Activated T-helper 1 cell treated with anti-CD3 and anti-CD28 coated beads, Interleukin-12 subunit alpha, Interleukin-12 subunit beta, Interleukin-2, Interleukin-4 antibody, amounts not matched to agents 30 ng/mL and 10 ng/mL and 1 ng/mL, durations not matched to agents 14 hours and 24 hours and 36 hours (primary cell): Measurements from ENCODE around the gene MGARP. TPM values are rescaled to one million over a fixed set of nuclear protein-coding genes. Genes with fewer than 3 reads are reported as not detected.
"Not testable (repeated sequence)": the region's sequence is repeated elsewhere in the genome, so short reads cannot be mapped to it uniquely, and the experiment has no call there.

Experiments
- DNase-seq: peaks from one replicate; pipeline ENCODE4 v3.0.0; 2021; ENCODE audit warnings: low spot score
- H3K27ac Mint-ChIP-seq: one replicate; pipeline ENCODE4 v1.8.0; 2021; ENCODE audit warnings: mild to moderate bottlenecking, mixed read lengths
- H3K27me3 Mint-ChIP-seq: one replicate; pipeline ENCODE4 v1.8.0; 2022; ENCODE audit warnings: mild to moderate bottlenecking, moderate library complexity, mixed read lengths; ENCODE audit not compliant: insufficient read depth
- H3K36me3 Mint-ChIP-seq: one replicate; pipeline ENCODE4 v1.8.0; 2021; ENCODE audit warnings: low read depth, mixed read lengths
- H3K4me1 Mint-ChIP-seq: one replicate; pipeline ENCODE4 v1.8.0; 2021; ENCODE audit warnings: low read depth, mixed read lengths
- H3K4me3 Mint-ChIP-seq: one replicate; pipeline ENCODE4 v1.8.0; 2021; ENCODE audit warnings: mild to moderate bottlenecking, moderate library complexity, mixed read lengths
- H3K9me3 Mint-ChIP-seq: one replicate; pipeline ENCODE4 v1.8.0; 2021; ENCODE audit warnings: mixed read lengths
- intact Hi-C: fragments of 100-400 bp; cut with micrococcal nuclease; formaldehyde crosslinking; loops from one replicate; pipeline ENCODE4 v1.15.1; 2024
- total RNA-seq: library from RNA; stranded (reverse); gene quantifications from 2 replicates; pipeline ENCODE4 v1.2.3, GENCODE V29; 2022

The MGARP gene
- total RNA-seq, 1 donor from 2014 or later: not detected

GRCh38 chr4:139282065-139282720, 2.2 kb upstream of the MGARP start:
- H3K27me3 Mint-ChIP-seq: peaks cover 57% of the 10 kb centered on the region
- peaks cover 23% of the 10 kb centered on the region for H3K9me3 Mint-ChIP-seq
- peaks cover 6% of the 10 kb centered on the region for H3K36me3 Mint-ChIP-seq

DNA sequence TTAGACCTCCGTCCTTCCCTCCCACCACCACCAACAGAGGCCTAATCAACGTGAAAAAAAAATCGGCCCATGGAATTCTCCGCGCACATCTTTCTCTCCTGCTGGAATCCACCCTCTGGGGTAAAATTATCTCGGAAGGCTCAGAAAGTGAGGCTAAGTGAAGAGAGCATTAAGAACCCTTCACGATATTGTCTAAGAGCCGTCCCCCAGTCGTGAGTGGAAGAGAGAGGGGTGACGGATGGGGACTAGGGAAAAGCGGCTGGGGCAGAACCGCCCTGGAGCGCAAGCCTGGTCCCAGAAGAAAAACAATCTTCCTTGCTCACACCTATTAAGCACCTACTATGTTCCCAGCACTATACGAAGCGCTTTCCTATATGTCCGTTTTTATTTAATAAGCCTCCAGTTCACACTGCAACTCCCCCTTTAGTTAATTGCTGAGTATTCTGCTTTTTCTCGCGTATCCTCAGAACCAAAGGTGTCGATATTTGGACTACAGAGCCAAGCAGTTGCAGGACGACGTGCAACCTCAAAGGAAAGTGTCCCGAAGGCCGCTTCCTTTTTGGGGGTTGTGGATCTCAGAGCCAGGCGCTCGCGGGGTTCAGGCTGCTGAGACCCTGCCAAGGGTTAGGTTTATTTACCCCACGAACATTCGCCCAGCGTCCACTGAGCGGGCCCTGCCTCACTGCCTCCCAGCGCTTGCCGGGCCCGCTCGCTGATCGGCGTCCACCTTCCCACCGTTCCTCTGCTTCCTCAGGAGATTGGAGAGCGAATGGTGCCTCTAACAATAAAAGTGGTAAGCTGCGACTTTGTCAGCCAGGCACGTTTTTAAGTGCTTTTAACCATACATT, 889 bp downstream of the MGARP start:
- Mint-ChIP-seq H3K4me3 (peak overlapping the region; percentile 65), H3K9me3 (peaks cover 8% of the 10 kb centered on the region), H3K36me3 (peaks cover 3% of the 10 kb centered on the region), H3K27me3 (peaks cover 74% of the 10 kb centered on the region), H3K27ac (no peak overlapping the region), H3K4me1 (peaks cover 13% of the 10 kb centered on the region)
- no peak for DNase-seq
- intact Hi-C loops: loop anchor here (1.0 kb wide), 1 partner anchor 13 kb away; no protein-coding TSS in a partner anchor

More at GRCh38 chr4:139282065-139282720, 2.2 kb upstream of the MGARP start:
- Mint-ChIP-seq H3K4me1 (peaks cover 13% of the 10 kb centered on the region), H3K4me3 (no peak overlapping the region), H3K27ac (no peak overlapping the region)
- intact Hi-C loops: no loop called here
- DNase-seq: no peak

GRCh38 chr4:139278485-139278884, 1.5 kb downstream of the MGARP start:
- H3K9me3 Mint-ChIP-seq: peaks cover 2% of the 10 kb centered on the region
- no peak overlapping the region for H3K27ac Mint-ChIP-seq
- H3K27me3 Mint-ChIP-seq: peaks cover 69% of the 10 kb centered on the region
- H3K4me3 Mint-ChIP-seq: peak overlapping the region; percentile 65
- H3K36me3 Mint-ChIP-seq: peaks cover 3% of the 10 kb centered on the region
- peaks cover 13% of the 10 kb centered on the region for H3K4me1 Mint-ChIP-seq
- DNase-seq: no peak
- intact Hi-C loops: no loop called here

- intact Hi-C loops: no loop called here
- DNase-seq: no peak
- H3K27ac Mint-ChIP-seq: no peak overlapping the region
- H3K27me3 Mint-ChIP-seq: peaks cover 46% of the 10 kb centered on the region
- H3K4me1 Mint-ChIP-seq: peaks cover 13% of the 10 kb centered on the region
- H3K4me3 Mint-ChIP-seq: no peak overlapping the region
- no peaks in the 10 kb centered on the region for H3K9me3 Mint-ChIP-seq
- H3K36me3 Mint-ChIP-seq: peaks cover 3% of the 10 kb centered on the region
Observed at GRCh38 chr4:139275281-139275735, 4.7 kb downstream of the MGARP start.

DNA sequence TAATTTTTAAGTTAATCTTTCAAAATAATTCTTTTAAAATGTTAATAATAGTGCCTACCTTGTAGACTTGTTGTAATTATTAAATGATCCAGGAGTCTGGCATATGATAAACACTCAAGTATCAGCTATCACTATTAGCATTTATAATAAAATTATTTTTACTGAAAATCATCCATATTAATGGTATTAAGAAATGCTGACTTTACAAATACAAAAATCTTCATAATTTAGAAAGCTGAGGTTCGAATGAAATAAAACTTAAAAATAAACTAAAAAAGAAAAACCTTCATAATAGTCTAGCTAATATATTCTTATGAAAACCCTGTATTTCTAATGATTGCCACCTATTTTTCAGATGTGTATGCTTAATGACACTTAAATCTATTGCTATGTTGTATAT, 5.2 kb downstream of the MGARP start:
- intact Hi-C loops: no loop called here
- H3K4me3 Mint-ChIP-seq: no peak overlapping the region
- no peaks in the 10 kb centered on the region for H3K9me3 Mint-ChIP-seq
- H3K27ac Mint-ChIP-seq: no peak overlapping the region
- DNase-seq: no peak
- H3K27me3 Mint-ChIP-seq: peaks cover 41% of the 10 kb centered on the region
- H3K4me1 Mint-ChIP-seq: peaks cover 13% of the 10 kb centered on the region
- peaks cover 3% of the 10 kb centered on the region for H3K36me3 Mint-ChIP-seq

DNA sequence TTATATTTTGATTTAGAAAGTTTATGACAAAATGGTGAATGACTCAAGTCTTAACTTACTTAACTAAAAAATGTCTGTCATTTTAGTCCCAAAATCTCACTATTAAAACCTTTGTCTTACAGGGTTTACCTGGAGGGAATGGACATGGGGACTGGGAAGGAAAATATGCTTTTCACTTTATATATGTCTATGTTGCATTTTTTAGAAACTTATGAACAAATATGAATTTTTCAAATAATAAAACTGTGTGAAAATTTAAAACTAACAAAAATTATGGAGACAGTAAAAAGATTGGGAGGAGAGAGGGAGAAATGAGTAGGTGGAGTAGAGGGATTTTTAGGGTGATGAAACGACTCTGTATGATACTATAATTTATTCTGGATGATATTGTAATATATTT, 6.2 kb downstream of the MGARP start:
- Mint-ChIP-seq H3K9me3 (no peaks in the 10 kb centered on the region), H3K27me3 (peaks cover 31% of the 10 kb centered on the region), H3K27ac (no peak overlapping the region), H3K36me3 (peaks cover 1% of the 10 kb centered on the region), H3K4me1 (peaks cover 4% of the 10 kb centered on the region), H3K4me3 (no peak overlapping the region)
- intact Hi-C loops: no loop called here
- no peak for DNase-seq

- H3K27ac Mint-ChIP-seq: no peak overlapping the region
- H3K4me1 Mint-ChIP-seq: peaks cover 21% of the 10 kb centered on the region
- peaks cover 23% of the 10 kb centered on the region for H3K27me3 Mint-ChIP-seq
- intact Hi-C loops: loop anchor here (5.0 to 10.0 kb wide), 4 partner anchors 40 to 1022 kb away; partner anchors contain the start of genes MAML3, NOCT and SLC7A11
- H3K4me3 Mint-ChIP-seq: peak overlapping the region; percentile 50
- no peak for DNase-seq
- no peaks in the 10 kb centered on the region for H3K36me3 Mint-ChIP-seq
- no peaks in the 10 kb centered on the region for H3K9me3 Mint-ChIP-seq
Observed at GRCh38 chr4:139267301-139267700, 12.7 kb downstream of the MGARP start.

GRCh38 chr4:139266583-139267257, 13.3 kb downstream of the MGARP start:
- no peaks in the 10 kb centered on the region for H3K36me3 Mint-ChIP-seq
- intact Hi-C loops: loop anchor here (1.0 to 10.0 kb wide), 9 partner anchors 13 to 1022 kb away; partner anchors contain the start of genes MAML3, NDUFC1, NOCT and SLC7A11
- peak overlapping the region; percentile 10 for H3K27ac Mint-ChIP-seq
- H3K9me3 Mint-ChIP-seq: no peaks in the 10 kb centered on the region
- H3K4me1 Mint-ChIP-seq: peaks cover 21% of the 10 kb centered on the region
- H3K4me3 Mint-ChIP-seq: peak overlapping the region; percentile 50
- peaks cover 23% of the 10 kb centered on the region for H3K27me3 Mint-ChIP-seq
- DNase-seq: peak; percentile 70

- H3K27ac Mint-ChIP-seq: peak overlapping the region; percentile 10
- intact Hi-C loops: loop anchor here (1.0 to 10.0 kb wide), 9 partner anchors 13 to 1021 kb away; partner anchors contain the start of genes MAML3, NDUFC1, NOCT and SLC7A11
- no peaks in the 10 kb centered on the region for H3K9me3 Mint-ChIP-seq
- H3K27me3 Mint-ChIP-seq: peaks cover 25% of the 10 kb centered on the region
- H3K36me3 Mint-ChIP-seq: no peaks in the 10 kb centered on the region
- H3K4me3 Mint-ChIP-seq: peak overlapping the region; percentile 50
- no peak for DNase-seq
- H3K4me1 Mint-ChIP-seq: peaks cover 21% of the 10 kb centered on the region
Observed at GRCh38 chr4:139266208-139266582, 13.8 kb downstream of the MGARP start.

DNA sequence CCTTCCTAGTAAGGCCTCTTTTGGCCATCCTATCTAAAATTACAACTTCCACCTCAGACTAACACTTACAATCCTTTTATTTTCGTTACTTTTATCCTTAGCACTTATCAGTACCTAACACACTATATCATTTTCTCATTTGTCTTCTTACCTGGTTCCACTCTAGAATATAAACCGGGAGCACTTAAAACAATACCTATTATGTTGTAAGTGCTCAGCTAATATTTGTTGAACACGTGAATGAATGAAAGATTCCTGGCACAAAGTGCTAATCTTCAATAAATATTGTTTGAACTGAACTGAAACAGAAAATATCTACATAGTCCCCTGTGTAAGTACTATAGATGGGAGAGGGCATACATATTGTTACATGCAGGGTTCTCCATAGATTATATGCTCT, 14.4 kb downstream of the MGARP start:
- Mint-ChIP-seq H3K4me1 (peaks cover 21% of the 10 kb centered on the region), H3K27me3 (peaks cover 22% of the 10 kb centered on the region), H3K4me3 (no peak overlapping the region), H3K36me3 (no peaks in the 10 kb centered on the region), H3K9me3 (no peaks in the 10 kb centered on the region), H3K27ac (no peak overlapping the region)
- intact Hi-C loops: loop anchor here (1.0 to 10.0 kb wide), 9 partner anchors 14 to 1021 kb away; partner anchors contain the start of genes MAML3, NDUFC1, NOCT and SLC7A11
- DNase-seq: no peak

DNA sequence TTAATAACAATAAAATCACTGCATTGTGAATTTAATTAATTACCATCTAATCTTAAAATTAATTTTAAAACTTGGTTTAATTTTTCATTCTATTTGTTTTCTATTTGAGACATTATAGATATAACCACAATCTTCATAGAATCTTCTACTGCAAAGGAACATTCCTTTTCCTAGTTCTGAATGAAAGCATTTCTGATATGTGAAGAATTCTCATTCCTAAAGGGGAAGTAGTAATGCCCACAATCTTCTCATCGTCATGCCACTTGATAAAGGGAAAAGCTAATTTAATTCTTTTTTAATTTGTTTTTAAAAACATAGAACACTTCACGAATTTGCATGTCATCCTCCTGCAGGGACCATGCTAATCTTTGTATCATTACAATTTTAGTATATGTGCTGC, 23.7 kb downstream of the MGARP start:
- no peak for DNase-seq
- Mint-ChIP-seq H3K4me3 (no peak overlapping the region), H3K27me3 (peaks cover 7% of the 10 kb centered on the region), H3K27ac (no peak overlapping the region), H3K4me1 (no peaks in the 10 kb centered on the region), H3K9me3 (no peaks in the 10 kb centered on the region), H3K36me3 (no peaks in the 10 kb centered on the region)
- intact Hi-C loops: no loop called here

DNA sequence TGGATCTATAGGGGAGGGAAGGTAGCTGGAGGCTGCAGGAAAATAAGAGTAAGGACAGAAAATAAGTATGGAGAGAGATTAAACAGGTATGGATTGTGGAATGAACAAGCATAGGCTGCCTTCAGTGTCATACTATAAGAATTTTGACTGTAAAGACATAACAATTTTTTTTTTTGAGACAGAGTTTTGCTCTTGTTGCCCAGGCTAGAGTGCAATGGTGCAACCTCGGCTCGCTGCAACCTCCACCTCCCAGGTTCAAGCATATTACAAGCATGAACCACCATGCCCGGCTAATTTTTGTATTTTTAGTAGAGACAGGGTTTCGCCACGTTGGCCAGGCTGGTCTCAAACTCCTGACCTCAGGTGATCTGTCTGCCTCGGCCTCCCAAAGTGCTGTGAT, 24.4 kb downstream of the MGARP start:
- H3K9me3 Mint-ChIP-seq, H3K4me1 Mint-ChIP-seq, H3K27me3 Mint-ChIP-seq, H3K27ac Mint-ChIP-seq, H3K4me3 Mint-ChIP-seq, DNase-seq, H3K36me3 Mint-ChIP-seq, intact Hi-C loops: not testable (repeated sequence)
